Natural killer cell (primary cell): ENCODE data around the gene PRDM10. TPM values are rescaled to one million over a fixed set of nuclear protein-coding genes. Genes with fewer than 3 reads are reported as not detected.
"Not testable (repeated sequence)": the region's sequence is repeated elsewhere in the genome, so short reads cannot be mapped to it uniquely, and the experiment has no call there.

ENCODE experiments used
- ATAC-seq, 3 donors: fragments of 150-1000 bp in 2 of 3; fragments of 200-7000 bp in 1 of 3; cut with Tn5 transposase; 1 replicate in 1 of 3; 2 replicates in 2 of 3; pipeline ENCODE4 v1.10.0; 2021; ENCODE audit warnings: mild to moderate bottlenecking in 2 of 3, moderate library complexity in 2 of 3
- DNase-seq, 2 donors: peaks; one replicate each; pipeline versions ENCODE4 v3.0.0 to v3.0.0-alpha.2; 2013 to 2021; ENCODE audit warnings: mixed read lengths in 1 of 2
- H3K27ac ChIP-seq: one replicate; pipeline ENCODE4 v1.5.1; 2013; ENCODE audit warnings: mild to moderate bottlenecking, low read length
- H3K27me3 ChIP-seq: one replicate; pipeline ENCODE4 v1.6.1; 2013; ENCODE audit warnings: low read length; ENCODE audit not compliant: control insufficient read depth, insufficient read depth
- H3K36me3 ChIP-seq: one replicate; pipeline ENCODE4 v1.6.1; 2013; ENCODE audit warnings: low read length; ENCODE audit not compliant: control insufficient read depth, insufficient read depth
- H3K4me1 ChIP-seq: one replicate; pipeline ENCODE4 v1.6.1; 2013; ENCODE audit warnings: low read length; ENCODE audit not compliant: control insufficient read depth, insufficient read depth
- H3K4me3 ChIP-seq: one replicate; pipeline ENCODE4 v1.5.1; 2013; ENCODE audit warnings: low read length
- H3K9me3 ChIP-seq: one replicate; pipeline ENCODE4 v1.6.1; 2013; ENCODE audit warnings: low read length; ENCODE audit not compliant: control insufficient read depth, insufficient read depth
- H3K27ac Mint-ChIP-seq, 2 donors: one replicate each; pipeline ENCODE4 v1.8.0; 2022; ENCODE audit warnings: mild to moderate bottlenecking in 2 of 2, mixed read lengths in 2 of 2, moderate library complexity in 1 of 2
- H3K27me3 Mint-ChIP-seq, 2 donors: one replicate each; pipeline ENCODE4 v1.8.0; 2022; ENCODE audit warnings: low read depth in 2 of 2, mixed read lengths in 2 of 2
- H3K36me3 Mint-ChIP-seq: one replicate; pipeline ENCODE4 v1.8.0; 2022; ENCODE audit warnings: mixed read lengths
- H3K4me1 Mint-ChIP-seq, 2 donors: one replicate each; pipeline ENCODE4 v1.8.0; 2022; ENCODE audit warnings: mixed read lengths in 2 of 2
- H3K4me3 Mint-ChIP-seq: one replicate; pipeline ENCODE4 v1.8.0; 2022; ENCODE audit warnings: mild to moderate bottlenecking, moderate library complexity, mixed read lengths
- H3K9me3 Mint-ChIP-seq, 2 donors: one replicate each; pipeline ENCODE4 v1.8.0; 2022; ENCODE audit warnings: mixed read lengths in 2 of 2
- CTCF ChIP-seq: fragments of 200-600 bp; IDR thresholded peaks from one replicate; pipeline ENCODE4 v1.8.0; 2022; ENCODE audit warnings: antibody characterized with exemption
- WGBS: methylation state at CpG from one replicate; pipeline ENCODE4 v1.1.7; 2013; ENCODE audit warnings: missing lambda C conversion rate; ENCODE audit not compliant: insufficient coverage; 5-methylcytosine and 5-hydroxymethylcytosine counted together
- intact Hi-C: fragments of 100-400 bp; cut with micrococcal nuclease; formaldehyde crosslinking; loops from one replicate; pipeline ENCODE4 v1.14.2; 2022
- total RNA-seq, 4 donors: library from RNA; stranded (reverse); fragments of 120-200 nt in 1 of 4; gene quantifications; one replicate each; pipeline versions ENCODE4 v1.2.3 to v1.2.4, GENCODE V29; 2013 to 2022

PRDM10 gene
- total RNA-seq, 3 donors from 2014 or later (not counting 1 experiment from before 2014, with no cell fraction given) = 10.3 to 13.1 (median 12.5) TPM

- ATAC-seq = no peak
- Mint-ChIP-seq H3K4me1 (peaks cover 0 to 8% of the 10 kb centered on the region in 2 donors), H3K4me3 (no peak overlapping the region), H3K27ac (no peak overlapping the region), H3K9me3 (no peaks in the 10 kb centered on the region), H3K27me3 (no peaks in the 10 kb centered on the region), H3K36me3 (peaks cover 58% of the 10 kb centered on the region)
- intact Hi-C loops = no loop called here
- no peak for TF ChIP-seq CTCF
- Histone ChIP-seq H3K4me3 (no peak overlapping the region), H3K36me3 (peaks cover 82% of the 10 kb centered on the region), H3K9me3 (no peaks in the 10 kb centered on the region), H3K27ac (no peak overlapping the region), H3K4me1 (no peaks in the 10 kb centered on the region), H3K27me3 (no peaks in the 10 kb centered on the region)
- WGBS = 100% methylated on average over 3 of the region's 3 CpGs
- DNase-seq = no peak
These were observed 122.3 kb downstream of the PRDM10 start for GRCh38 chr11:129880311-129880710.

GRCh38 chr11:129871914-129872313 is 130.7 kb downstream of the PRDM10 start:
- Histone ChIP-seq H3K36me3 (peaks cover 87% of the 10 kb centered on the region), H3K4me3 (no peak overlapping the region), H3K27ac (no peak overlapping the region), H3K9me3 (no peaks in the 10 kb centered on the region), H3K27me3 (no peaks in the 10 kb centered on the region), H3K4me1 (no peaks in the 10 kb centered on the region)
- no peaks in the 10 kb centered on the region for H3K9me3 Mint-ChIP-seq
- no peak overlapping the region for H3K4me3 Mint-ChIP-seq
- ATAC-seq (no peak), DNase-seq (no peak)
- no peaks in the 10 kb centered on the region for H3K27me3 Mint-ChIP-seq
- intact Hi-C loops = no loop called here
- no peak overlapping the region for H3K27ac Mint-ChIP-seq
- no peaks in the 10 kb centered on the region for H3K4me1 Mint-ChIP-seq
- 98% methylated on average over 7 of the region's 7 CpGs for WGBS
- H3K36me3 Mint-ChIP-seq = peaks cover 25% of the 10 kb centered on the region
- TF ChIP-seq CTCF = no peak

- H3K27ac Mint-ChIP-seq, H3K4me1 Mint-ChIP-seq, intact Hi-C loops, H3K27ac ChIP-seq, H3K27me3 ChIP-seq, H3K4me3 ChIP-seq, H3K9me3 ChIP-seq, H3K4me1 ChIP-seq, DNase-seq, ATAC-seq, H3K4me3 Mint-ChIP-seq, H3K27me3 Mint-ChIP-seq, H3K9me3 Mint-ChIP-seq: not testable (repeated sequence)
- peaks cover 83% of the 10 kb centered on the region for H3K36me3 ChIP-seq
- WGBS = 96% methylated on average over 13 of the region's 16 CpGs
- H3K36me3 Mint-ChIP-seq = peaks cover 29% of the 10 kb centered on the region
These were observed 134.0 kb downstream of the PRDM10 start for GRCh38 chr11:129868626-129869025.

GRCh38 chr11:129866311-129866710 is 136.3 kb downstream of the PRDM10 start:
- H3K27me3 Mint-ChIP-seq = no peaks in the 10 kb centered on the region
- no peaks in the 10 kb centered on the region for H3K4me1 Mint-ChIP-seq
- H3K27ac Mint-ChIP-seq = no peak overlapping the region
- no peak for ATAC-seq
- intact Hi-C loops = no loop called here
- H3K27ac ChIP-seq = no peak overlapping the region
- no peak overlapping the region for H3K4me3 ChIP-seq
- H3K27me3 ChIP-seq = no peaks in the 10 kb centered on the region
- 83% methylated on average over 3 of the region's 3 CpGs for WGBS
- no peak for TF ChIP-seq CTCF
- H3K9me3 ChIP-seq = no peaks in the 10 kb centered on the region
- no peaks in the 10 kb centered on the region for H3K4me1 ChIP-seq
- no peak overlapping the region for H3K4me3 Mint-ChIP-seq
- H3K36me3 ChIP-seq = peaks cover 75% of the 10 kb centered on the region
- H3K36me3 Mint-ChIP-seq = peaks cover 29% of the 10 kb centered on the region
- H3K9me3 Mint-ChIP-seq = no peaks in the 10 kb centered on the region
- DNase-seq = no peak
